GM23338 (cell line): Measurements from ENCODE around the gene LIMCH1. TPM values are rescaled to one million over a fixed set of nuclear protein-coding genes. Genes with fewer than 3 reads are reported as not detected.

Experiments used
- ATAC-seq: fragments of 200-7000 bp; cut with Tn5 transposase; 3 replicates; pipeline ENCODE4 v1.9.1; 2020
- DNase-seq: peaks from one replicate; pipeline ENCODE4 v3.0.0-alpha.2; 2015; ENCODE audit warnings: low spot score
- H2AFZ ChIP-seq: fragments of 200-600 bp; sonication (generic); 2 replicates; pipeline ENCODE4 v1.8.0; 2016; ENCODE audit warnings: antibody characterized with exemption, mild to moderate bottlenecking, moderate library complexity
- H3F3A ChIP-seq: fragments of 200-600 bp; sonication (generic); replicated peaks from 2 replicates; pipeline ENCODE4 v1.8.0; 2017; ENCODE audit warnings: antibody characterized with exemption, mixed run types, low read depth
- H3K27ac ChIP-seq: fragments of 200-600 bp; sonication (generic); 2 replicates; pipeline ENCODE4 v1.6.1; 2016; ENCODE audit warnings: low read depth
- H3K27me3 ChIP-seq: fragments of 200-600 bp; sonication (generic); 2 replicates; pipeline ENCODE4 v1.8.0; 2016; ENCODE audit warnings: mild to moderate bottlenecking, mixed run types, moderate library complexity; ENCODE audit not compliant: insufficient read depth
- H3K36me3 ChIP-seq: fragments of 200-600 bp; sonication (generic); 2 replicates; pipeline ENCODE4 v1.8.0; 2016; ENCODE audit warnings: mild to moderate bottlenecking; ENCODE audit not compliant: insufficient read depth
- H3K4me1 ChIP-seq: fragments of 200-600 bp; sonication (generic); 2 replicates; pipeline ENCODE4 v1.8.0; 2016; ENCODE audit warnings: mild to moderate bottlenecking, moderate library complexity; ENCODE audit not compliant: insufficient read depth
- H3K4me2 ChIP-seq: fragments of 200-600 bp; sonication (generic); 2 replicates; pipeline ENCODE4 v1.7.1; 2017; ENCODE audit warnings: mixed run types
- H3K4me3 ChIP-seq: fragments of 200-600 bp; sonication (generic); 2 replicates; pipeline ENCODE4 v1.6.1; 2016; ENCODE audit warnings: mixed run types
- H3K79me2 ChIP-seq: fragments of 200-600 bp; sonication (generic); replicated peaks from 2 replicates; pipeline ENCODE4 v1.8.0; 2017; ENCODE audit warnings: mild to moderate bottlenecking; ENCODE audit not compliant: insufficient read depth
- H3K9me2 ChIP-seq: fragments of 200-600 bp; sonication (generic); 2 replicates; pipeline ENCODE4 v1.8.0; 2017; ENCODE audit not compliant: insufficient read depth
- H4K20me1 ChIP-seq: fragments of 200-600 bp; sonication (generic); replicated peaks from 2 replicates; pipeline ENCODE4 v1.8.0; 2017; ENCODE audit warnings: mild to moderate bottlenecking; ENCODE audit not compliant: insufficient read depth
- H3K27ac Mint-ChIP-seq: 2 replicates; pipeline ENCODE4 v1.8.0; 2020; ENCODE audit warnings: inconsistent platforms, mild to moderate bottlenecking, moderate library complexity, mixed read lengths
- H3K27me3 Mint-ChIP-seq: 3 replicates; pipeline ENCODE4 v1.8.0; 2022; ENCODE audit warnings: low read depth, mild to moderate bottlenecking, moderate library complexity, mixed read lengths, inconsistent platforms; ENCODE audit not compliant: insufficient read depth, poor library complexity
- H3K36me3 Mint-ChIP-seq: 3 replicates; pipeline ENCODE4 v1.8.0; 2021; ENCODE audit warnings: low read depth, mild to moderate bottlenecking, inconsistent platforms, moderate library complexity, mixed read lengths
- H3K4me1 Mint-ChIP-seq: 3 replicates; pipeline ENCODE4 v1.8.0; 2020; ENCODE audit warnings: mild to moderate bottlenecking, inconsistent platforms, mixed read lengths
- H3K4me3 Mint-ChIP-seq: 3 replicates; pipeline ENCODE4 v1.8.0; 2021; ENCODE audit warnings: moderate library complexity, mild to moderate bottlenecking, inconsistent platforms, mixed read lengths
- H3K9me3 Mint-ChIP-seq: 3 replicates; pipeline ENCODE4 v1.8.0; 2020; ENCODE audit warnings: moderate library complexity, mild to moderate bottlenecking, inconsistent platforms, mixed read lengths
- JUNB ChIP-seq: IDR thresholded peaks from one replicate; pipeline ENCODE4 v1.6.1; 2016; ENCODE audit warnings: antibody characterized with exemption; ENCODE audit not compliant: unreplicated experiment
- STAT1 ChIP-seq: IDR thresholded peaks from one replicate; pipeline ENCODE4 v1.6.1; 2016; ENCODE audit warnings: antibody characterized with exemption; ENCODE audit not compliant: unreplicated experiment
- ZNF462 ChIP-seq: fragments of 250-450 bp; sonication (Bioruptor Pico); IDR thresholded peaks from 2 replicates; pipeline ENCODE4 v1.5.0; 2020; ENCODE audit warnings: mild to moderate bottlenecking, moderate library complexity
- polyA plus RNA-seq: library from polyadenylated mRNA; unstranded; fragments of >200 nt; fragmentation: Nextera tagmentation; extraction: Ambion mirVana; gene quantifications from 2 replicates; pipeline ENCODE4 v1.2.1, GENCODE V29; 2016
- total RNA-seq: library from RNA; depleted of rRNA; stranded (reverse); fragments of >200 nt; shearing (Covaris generic); gene quantifications from 2 replicates; pipeline ENCODE4 v1.2.3, GENCODE V29; 2014
- TF ChIP-seq, protein P1 (sequence below): IDR thresholded peaks from one replicate; pipeline ENCODE4 v1.6.1; 2018; ENCODE audit warnings: antibody characterized with exemption; ENCODE audit not compliant: unreplicated experiment
- TF ChIP-seq, protein P2 (sequence below): IDR thresholded peaks from 2 replicates; pipeline ENCODE4 v1.6.1; 2016; ENCODE audit warnings: antibody characterized with exemption

The LIMCH1 gene
- total and polyA plus RNA-seq, 2 experiments from 2014 or later: 1.5 TPM

DNA sequence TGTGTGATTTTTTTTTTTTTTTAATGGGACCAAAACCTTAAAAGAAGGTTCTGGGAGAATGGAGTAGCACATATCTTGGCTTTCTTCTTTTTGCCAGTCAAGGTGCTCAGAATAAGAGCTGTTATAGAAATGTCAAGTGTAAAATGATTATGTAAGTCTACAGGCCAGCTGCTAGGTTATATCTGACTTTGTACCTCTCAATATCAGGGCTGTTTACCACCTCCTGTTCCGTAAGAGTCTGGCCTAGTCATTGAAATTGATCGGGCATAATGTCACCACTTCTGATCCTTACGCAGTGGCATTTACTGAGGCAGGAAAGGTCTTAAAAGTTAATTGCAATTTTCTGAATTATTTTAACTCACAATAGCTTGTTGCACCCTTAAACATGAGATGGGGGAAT, 41.1 kb downstream of the LIMCH1 start:
- no peak for DNase-seq
- peaks cover 4% of the 10 kb centered on the region for H3K27me3 Mint-ChIP-seq
- H2AFZ ChIP-seq: no peak overlapping the region

More for the DNA sequence above, 41.1 kb downstream of the LIMCH1 start:
- no peaks in the 10 kb centered on the region for H3K36me3 ChIP-seq
- Mint-ChIP-seq H3K27ac (no peak overlapping the region), H3K9me3 (peaks cover 5% of the 10 kb centered on the region; the same call in 2 of the 3 replicates), H3K4me3 (no peak overlapping the region), H3K36me3 (no peaks in the 10 kb centered on the region; the same call in 2 of the 3 replicates), H3K4me1 (no peaks in the 10 kb centered on the region)
- H3K4me3 ChIP-seq: no peak overlapping the region
- H4K20me1 ChIP-seq: no peaks in the 10 kb centered on the region
- H3K4me1 ChIP-seq: no peaks in the 10 kb centered on the region
- ATAC-seq: no peak
- no peak overlapping the region for H3K4me2 ChIP-seq
- H3K9me2 ChIP-seq: no peaks in the 10 kb centered on the region
- H3K79me2 ChIP-seq: no peaks in the 10 kb centered on the region
- H3K27me3 ChIP-seq: no peaks in the 10 kb centered on the region
- TF ChIP-seq JUNB (no peak), STAT1 (no peak), ZNF462 (CRISPR knock-in tag) (no peak)
- TF ChIP-seq, protein P1, sequence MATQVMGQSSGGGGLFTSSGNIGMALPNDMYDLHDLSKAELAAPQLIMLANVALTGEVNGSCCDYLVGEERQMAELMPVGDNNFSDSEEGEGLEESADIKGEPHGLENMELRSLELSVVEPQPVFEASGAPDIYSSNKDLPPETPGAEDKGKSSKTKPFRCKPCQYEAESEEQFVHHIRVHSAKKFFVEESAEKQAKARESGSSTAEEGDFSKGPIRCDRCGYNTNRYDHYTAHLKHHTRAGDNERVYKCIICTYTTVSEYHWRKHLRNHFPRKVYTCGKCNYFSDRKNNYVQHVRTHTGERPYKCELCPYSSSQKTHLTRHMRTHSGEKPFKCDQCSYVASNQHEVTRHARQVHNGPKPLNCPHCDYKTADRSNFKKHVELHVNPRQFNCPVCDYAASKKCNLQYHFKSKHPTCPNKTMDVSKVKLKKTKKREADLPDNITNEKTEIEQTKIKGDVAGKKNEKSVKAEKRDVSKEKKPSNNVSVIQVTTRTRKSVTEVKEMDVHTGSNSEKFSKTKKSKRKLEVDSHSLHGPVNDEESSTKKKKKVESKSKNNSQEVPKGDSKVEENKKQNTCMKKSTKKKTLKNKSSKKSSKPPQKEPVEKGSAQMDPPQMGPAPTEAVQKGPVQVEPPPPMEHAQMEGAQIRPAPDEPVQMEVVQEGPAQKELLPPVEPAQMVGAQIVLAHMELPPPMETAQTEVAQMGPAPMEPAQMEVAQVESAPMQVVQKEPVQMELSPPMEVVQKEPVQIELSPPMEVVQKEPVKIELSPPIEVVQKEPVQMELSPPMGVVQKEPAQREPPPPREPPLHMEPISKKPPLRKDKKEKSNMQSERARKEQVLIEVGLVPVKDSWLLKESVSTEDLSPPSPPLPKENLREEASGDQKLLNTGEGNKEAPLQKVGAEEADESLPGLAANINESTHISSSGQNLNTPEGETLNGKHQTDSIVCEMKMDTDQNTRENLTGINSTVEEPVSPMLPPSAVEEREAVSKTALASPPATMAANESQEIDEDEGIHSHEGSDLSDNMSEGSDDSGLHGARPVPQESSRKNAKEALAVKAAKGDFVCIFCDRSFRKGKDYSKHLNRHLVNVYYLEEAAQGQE: no peak
- TF ChIP-seq, protein P2, sequence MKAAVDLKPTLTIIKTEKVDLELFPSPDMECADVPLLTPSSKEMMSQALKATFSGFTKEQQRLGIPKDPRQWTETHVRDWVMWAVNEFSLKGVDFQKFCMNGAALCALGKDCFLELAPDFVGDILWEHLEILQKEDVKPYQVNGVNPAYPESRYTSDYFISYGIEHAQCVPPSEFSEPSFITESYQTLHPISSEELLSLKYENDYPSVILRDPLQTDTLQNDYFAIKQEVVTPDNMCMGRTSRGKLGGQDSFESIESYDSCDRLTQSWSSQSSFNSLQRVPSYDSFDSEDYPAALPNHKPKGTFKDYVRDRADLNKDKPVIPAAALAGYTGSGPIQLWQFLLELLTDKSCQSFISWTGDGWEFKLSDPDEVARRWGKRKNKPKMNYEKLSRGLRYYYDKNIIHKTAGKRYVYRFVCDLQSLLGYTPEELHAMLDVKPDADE: no peak
- H3K27ac ChIP-seq: no peak overlapping the region
- H3F3A ChIP-seq: no peaks in the 10 kb centered on the region
